DND-41 (cell line): Measurements from ENCODE around the gene DSTN.

Experiments
- EZH2 ChIP-seq: IDR thresholded peaks from 3 replicates; pipeline ENCODE4 v1.6.1; 2012; ENCODE audit warnings: borderline replicate concordance, low read depth, mild to moderate bottlenecking, moderate library complexity, low read length, inconsistent platforms; ENCODE audit not compliant: severe bottlenecking
- TF ChIP-seq, protein P1 (sequence below): IDR thresholded peaks from 2 replicates; pipeline ENCODE4 v1.5.1; 2012; ENCODE audit warnings: borderline replicate concordance, low read length, moderate library complexity, mild to moderate bottlenecking; ENCODE audit not compliant: poor library complexity, severe bottlenecking; ENCODE audit errors: extremely low read depth

DNA sequence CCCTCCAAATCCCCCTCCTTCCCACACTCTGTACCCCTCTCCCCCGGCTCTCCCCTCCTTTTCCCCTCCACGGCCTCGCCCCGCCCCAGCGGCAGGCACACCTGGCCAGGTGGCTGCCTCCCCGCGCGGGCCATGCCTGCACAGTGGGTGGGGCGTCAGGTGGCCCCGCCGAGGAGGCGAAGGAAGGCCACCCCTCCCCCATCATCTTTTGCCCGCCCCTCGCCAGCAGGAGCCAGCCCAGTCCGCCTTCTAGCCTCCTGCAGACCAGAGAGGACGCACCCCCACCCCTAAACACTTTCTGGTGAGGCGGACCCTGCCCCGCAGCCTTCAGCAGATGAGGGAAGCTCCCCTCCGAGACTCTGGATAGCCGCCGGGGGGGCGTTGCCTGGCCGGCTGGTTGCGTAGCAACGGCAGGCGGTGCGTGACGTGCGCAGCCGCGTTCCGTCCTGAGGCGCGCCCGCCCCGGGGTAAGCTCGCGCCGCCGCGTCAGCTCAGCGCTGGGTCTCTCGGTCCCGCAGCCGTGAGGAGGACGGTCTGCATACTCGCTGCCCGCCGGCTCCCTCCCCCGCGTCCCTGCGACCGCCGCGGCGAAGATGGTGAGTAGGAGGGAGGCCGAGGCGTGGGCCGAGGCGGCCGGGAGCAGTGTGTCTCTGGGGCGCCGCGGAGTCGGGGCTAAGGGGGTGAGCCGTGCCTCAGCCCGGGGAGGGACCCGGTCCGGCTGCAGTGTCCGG, at the start of gene DSTN:
- TF ChIP-seq, protein P1, sequence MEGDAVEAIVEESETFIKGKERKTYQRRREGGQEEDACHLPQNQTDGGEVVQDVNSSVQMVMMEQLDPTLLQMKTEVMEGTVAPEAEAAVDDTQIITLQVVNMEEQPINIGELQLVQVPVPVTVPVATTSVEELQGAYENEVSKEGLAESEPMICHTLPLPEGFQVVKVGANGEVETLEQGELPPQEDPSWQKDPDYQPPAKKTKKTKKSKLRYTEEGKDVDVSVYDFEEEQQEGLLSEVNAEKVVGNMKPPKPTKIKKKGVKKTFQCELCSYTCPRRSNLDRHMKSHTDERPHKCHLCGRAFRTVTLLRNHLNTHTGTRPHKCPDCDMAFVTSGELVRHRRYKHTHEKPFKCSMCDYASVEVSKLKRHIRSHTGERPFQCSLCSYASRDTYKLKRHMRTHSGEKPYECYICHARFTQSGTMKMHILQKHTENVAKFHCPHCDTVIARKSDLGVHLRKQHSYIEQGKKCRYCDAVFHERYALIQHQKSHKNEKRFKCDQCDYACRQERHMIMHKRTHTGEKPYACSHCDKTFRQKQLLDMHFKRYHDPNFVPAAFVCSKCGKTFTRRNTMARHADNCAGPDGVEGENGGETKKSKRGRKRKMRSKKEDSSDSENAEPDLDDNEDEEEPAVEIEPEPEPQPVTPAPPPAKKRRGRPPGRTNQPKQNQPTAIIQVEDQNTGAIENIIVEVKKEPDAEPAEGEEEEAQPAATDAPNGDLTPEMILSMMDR, result no peak
- no peak for TF ChIP-seq EZH2
